Fibroblast of mammary gland (primary cell): ENCODE data around the gene TOMM70.

ENCODE experiments used
- DNase-seq: peaks from one replicate; pipeline ENCODE4 v3.0.0-alpha.2; 2010; ENCODE audit warnings: low read depth
- H3K4me3 ChIP-seq: 2 replicates; pipeline ENCODE4 v1.5.1; 2011; ENCODE audit warnings: low read depth, mild to moderate bottlenecking, low read length, moderate library complexity; ENCODE audit not compliant: control insufficient read depth
- TF ChIP-seq, protein P1 (sequence below): conservative IDR thresholded peaks from 2 replicates; pipeline ENCODE4 v1.5.1; 2011; ENCODE audit warnings: low read depth, low read length, inconsistent platforms; ENCODE audit not compliant: control insufficient read depth, insufficient read depth

TOMM70 gene

GRCh38 chr3:100424261-100424660 lies 23.4 kb upstream of the TOMM70 start:
- TF ChIP-seq, protein P1, sequence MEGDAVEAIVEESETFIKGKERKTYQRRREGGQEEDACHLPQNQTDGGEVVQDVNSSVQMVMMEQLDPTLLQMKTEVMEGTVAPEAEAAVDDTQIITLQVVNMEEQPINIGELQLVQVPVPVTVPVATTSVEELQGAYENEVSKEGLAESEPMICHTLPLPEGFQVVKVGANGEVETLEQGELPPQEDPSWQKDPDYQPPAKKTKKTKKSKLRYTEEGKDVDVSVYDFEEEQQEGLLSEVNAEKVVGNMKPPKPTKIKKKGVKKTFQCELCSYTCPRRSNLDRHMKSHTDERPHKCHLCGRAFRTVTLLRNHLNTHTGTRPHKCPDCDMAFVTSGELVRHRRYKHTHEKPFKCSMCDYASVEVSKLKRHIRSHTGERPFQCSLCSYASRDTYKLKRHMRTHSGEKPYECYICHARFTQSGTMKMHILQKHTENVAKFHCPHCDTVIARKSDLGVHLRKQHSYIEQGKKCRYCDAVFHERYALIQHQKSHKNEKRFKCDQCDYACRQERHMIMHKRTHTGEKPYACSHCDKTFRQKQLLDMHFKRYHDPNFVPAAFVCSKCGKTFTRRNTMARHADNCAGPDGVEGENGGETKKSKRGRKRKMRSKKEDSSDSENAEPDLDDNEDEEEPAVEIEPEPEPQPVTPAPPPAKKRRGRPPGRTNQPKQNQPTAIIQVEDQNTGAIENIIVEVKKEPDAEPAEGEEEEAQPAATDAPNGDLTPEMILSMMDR, result no peak
- DNase-seq, result no peak

DNA sequence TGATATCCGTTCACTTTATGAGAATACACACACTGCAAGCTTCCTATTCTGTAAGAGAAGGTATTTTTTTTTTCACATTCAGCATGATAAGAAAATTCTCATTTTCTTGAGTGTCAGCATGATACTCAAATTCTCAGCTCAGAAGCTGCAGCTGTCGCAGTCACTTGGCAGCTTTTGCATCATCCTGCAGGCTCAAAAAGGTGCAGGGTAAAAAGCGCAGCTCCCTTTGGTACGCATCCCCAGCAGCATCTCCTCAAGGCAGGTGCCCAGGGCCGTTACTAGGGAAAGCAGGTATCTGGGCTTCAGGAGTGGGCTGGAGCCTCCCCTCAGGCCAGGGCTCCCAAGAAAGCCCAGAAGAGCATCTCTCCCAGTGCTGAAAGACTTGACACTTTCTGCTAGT lies 22.7 kb upstream of the TOMM70 start:
- no peak overlapping the region for H3K4me3 ChIP-seq
- DNase-seq, result no peak
- TF ChIP-seq, protein P1, result no peak

More at GRCh38 chr3:100424261-100424660, 23.4 kb upstream of the TOMM70 start:
- H3K4me3 ChIP-seq, result no peak overlapping the region

- TF ChIP-seq, protein P1, result no peak
- no peak for DNase-seq
- no peak overlapping the region for H3K4me3 ChIP-seq
These were observed 20.0 kb upstream of the TOMM70 start for GRCh38 chr3:100420885-100421284.

GRCh38 chr3:100419406-100419805 lies 18.5 kb upstream of the TOMM70 start:
- H3K4me3 ChIP-seq, result no peak overlapping the region
- no peak for DNase-seq
- TF ChIP-seq, protein P1, result no peak

GRCh38 chr3:100416863-100417262 lies 16.0 kb upstream of the TOMM70 start:
- no peak for DNase-seq
- TF ChIP-seq, protein P1, result no peak
- H3K4me3 ChIP-seq, result no peak overlapping the region

- TF ChIP-seq, protein P1, result no peak
- no peak overlapping the region for H3K4me3 ChIP-seq
- DNase-seq, result no peak
These were observed 15.3 kb upstream of the TOMM70 start for GRCh38 chr3:100416176-100416575.

DNA sequence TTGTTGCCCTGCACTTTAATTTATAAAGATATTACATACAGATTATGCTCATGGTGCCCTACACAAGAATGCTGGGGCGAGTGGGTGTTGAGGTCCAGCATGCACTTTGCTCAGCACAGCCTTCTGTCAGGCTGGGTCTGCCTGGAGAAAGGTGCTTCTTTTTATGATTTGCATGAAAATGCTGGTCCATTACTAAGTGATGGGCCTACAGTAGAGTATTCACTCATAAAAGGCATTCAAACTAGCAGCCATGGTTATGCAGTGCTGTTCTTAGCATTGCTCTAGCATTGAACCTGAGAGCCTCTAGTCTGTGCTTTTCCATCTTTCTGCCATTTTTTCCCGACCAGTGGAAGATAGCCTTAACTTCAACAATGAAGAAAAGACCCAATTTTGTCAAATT lies 12.7 kb upstream of the TOMM70 start:
- DNase-seq, result no peak
- TF ChIP-seq, protein P1, result no peak
- no peak overlapping the region for H3K4me3 ChIP-seq
